ENCODE measurements around the gene ZNF488. TPM values are rescaled to one million over a fixed set of nuclear protein-coding genes. Genes with fewer than 3 reads are reported as not detected.

ZNF488 gene
- total RNA-seq, 6 experiments from 2014 or later = 0.05 to 0.07 (median 0.07) TPM; not detected in 3

DNA sequence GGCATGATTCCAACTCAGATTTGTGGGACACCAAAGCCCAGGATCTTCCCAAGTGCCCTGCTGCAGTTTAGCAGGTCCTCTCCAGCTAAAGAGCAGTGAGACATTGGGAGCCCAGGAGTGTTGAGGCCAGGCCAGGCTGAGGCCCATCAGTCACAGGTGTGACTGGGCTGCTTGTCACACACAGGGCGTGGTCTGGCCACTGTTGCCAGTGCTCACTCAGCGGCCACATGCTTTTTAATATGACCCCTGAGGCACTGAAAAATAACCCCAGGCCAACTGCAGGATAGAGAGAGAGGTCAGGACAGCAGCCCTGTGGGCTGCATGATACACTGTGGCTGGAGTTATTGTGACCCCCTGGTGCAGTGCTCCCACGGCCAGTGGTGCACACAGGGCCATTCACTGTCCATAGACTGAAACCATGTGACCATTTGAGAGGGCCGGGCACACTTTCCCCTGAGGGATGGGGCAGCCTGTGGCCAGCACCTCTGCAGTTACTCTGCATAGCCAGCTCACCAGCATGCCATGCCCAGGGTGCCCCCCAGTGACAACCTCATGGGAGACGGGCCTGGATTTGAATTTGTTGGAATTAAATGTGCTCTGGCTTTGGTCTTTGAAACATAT is 57.7 kb downstream of the ZNF488 start:
- no peaks in the 10 kb centered on the region for H3K36me3 Mint-ChIP-seq (ENCODE audit: low read depth)
- no peak overlapping the region for H3K27ac Mint-ChIP-seq
- H3K9me3 Mint-ChIP-seq = no peaks in the 10 kb centered on the region
- DNase-seq = no peak
- H3K27me3 Mint-ChIP-seq (ENCODE audit: insufficient read depth) = peaks cover 26% of the 10 kb centered on the region
- TF ChIP-seq, protein P1, sequence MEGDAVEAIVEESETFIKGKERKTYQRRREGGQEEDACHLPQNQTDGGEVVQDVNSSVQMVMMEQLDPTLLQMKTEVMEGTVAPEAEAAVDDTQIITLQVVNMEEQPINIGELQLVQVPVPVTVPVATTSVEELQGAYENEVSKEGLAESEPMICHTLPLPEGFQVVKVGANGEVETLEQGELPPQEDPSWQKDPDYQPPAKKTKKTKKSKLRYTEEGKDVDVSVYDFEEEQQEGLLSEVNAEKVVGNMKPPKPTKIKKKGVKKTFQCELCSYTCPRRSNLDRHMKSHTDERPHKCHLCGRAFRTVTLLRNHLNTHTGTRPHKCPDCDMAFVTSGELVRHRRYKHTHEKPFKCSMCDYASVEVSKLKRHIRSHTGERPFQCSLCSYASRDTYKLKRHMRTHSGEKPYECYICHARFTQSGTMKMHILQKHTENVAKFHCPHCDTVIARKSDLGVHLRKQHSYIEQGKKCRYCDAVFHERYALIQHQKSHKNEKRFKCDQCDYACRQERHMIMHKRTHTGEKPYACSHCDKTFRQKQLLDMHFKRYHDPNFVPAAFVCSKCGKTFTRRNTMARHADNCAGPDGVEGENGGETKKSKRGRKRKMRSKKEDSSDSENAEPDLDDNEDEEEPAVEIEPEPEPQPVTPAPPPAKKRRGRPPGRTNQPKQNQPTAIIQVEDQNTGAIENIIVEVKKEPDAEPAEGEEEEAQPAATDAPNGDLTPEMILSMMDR (IDR thresholded peaks at IDR 0.05) = no peak
- no peaks in the 10 kb centered on the region for H3K4me1 Mint-ChIP-seq (ENCODE audit: low read depth)
- H3K4me3 Mint-ChIP-seq = no peak overlapping the region

DNA sequence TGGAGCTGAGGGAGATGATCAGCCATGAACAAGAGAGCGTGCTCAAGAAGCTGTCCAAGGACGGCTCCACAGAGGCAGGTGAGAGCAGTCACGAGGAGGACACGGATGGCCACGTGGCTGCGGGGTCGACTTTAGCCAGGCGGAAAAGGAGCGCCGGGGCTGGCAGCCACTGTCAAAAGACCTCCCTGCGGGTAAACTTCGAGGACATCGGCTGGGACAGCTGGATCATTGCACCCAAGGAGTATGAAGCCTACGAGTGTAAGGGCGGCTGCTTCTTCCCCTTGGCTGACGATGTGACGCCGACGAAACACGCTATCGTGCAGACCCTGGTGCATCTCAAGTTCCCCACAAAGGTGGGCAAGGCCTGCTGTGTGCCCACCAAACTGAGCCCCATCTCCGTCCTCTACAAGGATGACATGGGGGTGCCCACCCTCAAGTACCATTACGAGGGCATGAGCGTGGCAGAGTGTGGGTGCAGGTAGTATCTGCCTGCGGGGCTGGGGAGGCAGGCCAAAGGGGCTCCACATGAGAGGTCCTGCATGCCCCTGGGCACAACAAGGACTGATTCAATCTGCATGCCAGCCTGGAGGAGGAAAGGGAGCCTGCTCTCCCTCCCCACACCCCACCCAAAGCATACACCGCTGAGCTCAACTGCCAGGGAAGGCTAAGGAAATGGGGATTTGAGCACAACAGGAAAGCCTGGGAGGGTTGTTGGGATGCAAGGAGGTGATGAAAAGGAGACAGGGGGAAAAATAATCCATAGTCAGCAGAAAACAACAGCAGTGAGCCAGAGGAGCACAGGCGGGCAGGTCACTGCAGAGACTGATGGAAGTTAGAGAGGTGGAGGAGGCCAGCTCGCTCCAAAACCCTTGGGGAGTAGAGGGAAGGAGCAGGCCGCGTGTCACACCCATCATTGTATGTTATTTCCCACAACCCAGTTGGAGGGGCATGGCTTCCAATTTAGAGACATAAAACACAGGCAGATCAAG is 58.5 kb downstream of the ZNF488 start:
- DNase-seq = no peak
- TF ChIP-seq, protein P1 (IDR thresholded peaks at IDR 0.05) = no peak
- no peak overlapping the region for H3K4me3 Mint-ChIP-seq
- H3K4me1 Mint-ChIP-seq (ENCODE audit: low read depth) = no peaks in the 10 kb centered on the region
- H3K27me3 Mint-ChIP-seq (ENCODE audit: insufficient read depth) = peaks cover 29% of the 10 kb centered on the region
- no peaks in the 10 kb centered on the region for H3K36me3 Mint-ChIP-seq (ENCODE audit: low read depth)
- no peaks in the 10 kb centered on the region for H3K9me3 Mint-ChIP-seq
- no peak overlapping the region for H3K27ac Mint-ChIP-seq

DNA sequence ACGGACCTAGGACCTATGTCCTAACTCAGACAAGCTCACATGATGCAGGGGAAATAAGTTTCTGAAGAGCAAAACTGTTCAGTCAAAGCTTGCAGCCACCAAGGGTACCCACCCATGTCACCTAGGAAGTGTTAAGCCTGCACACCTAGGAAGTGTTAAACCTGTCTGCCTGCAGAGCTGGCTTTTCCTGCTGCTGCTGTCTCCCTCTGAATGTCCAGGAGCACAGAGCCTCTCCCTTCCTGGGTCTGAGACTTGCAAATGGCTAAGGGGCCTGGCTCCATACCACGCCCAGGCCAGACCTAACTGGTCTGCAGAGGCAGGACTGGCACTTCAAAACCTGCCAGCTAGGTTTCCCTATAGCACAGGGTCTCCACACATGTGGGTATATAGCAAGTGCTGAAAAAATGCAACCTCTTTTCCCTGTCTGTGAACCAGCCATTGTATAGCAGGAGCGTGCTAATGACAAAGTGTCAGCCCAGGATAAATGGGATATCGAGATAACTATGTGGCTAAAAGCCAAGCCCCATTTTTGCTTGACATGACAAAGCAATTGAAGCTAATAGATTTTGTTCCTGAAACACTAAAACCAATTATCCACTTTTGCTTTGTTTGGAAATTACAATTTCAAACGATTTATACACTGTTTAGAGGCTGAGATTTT is 60.3 kb downstream of the ZNF488 start:
- H3K4me3 Mint-ChIP-seq = no peak overlapping the region
- H3K36me3 Mint-ChIP-seq (ENCODE audit: low read depth) = no peaks in the 10 kb centered on the region
- no peak for DNase-seq
- H3K4me1 Mint-ChIP-seq (ENCODE audit: low read depth) = no peaks in the 10 kb centered on the region
- peaks cover 39% of the 10 kb centered on the region for H3K27me3 Mint-ChIP-seq (ENCODE audit: insufficient read depth)
- H3K27ac Mint-ChIP-seq = no peak overlapping the region
- H3K9me3 Mint-ChIP-seq = no peaks in the 10 kb centered on the region
- TF ChIP-seq, protein P1 (IDR thresholded peaks at IDR 0.05) = no peak

DNA sequence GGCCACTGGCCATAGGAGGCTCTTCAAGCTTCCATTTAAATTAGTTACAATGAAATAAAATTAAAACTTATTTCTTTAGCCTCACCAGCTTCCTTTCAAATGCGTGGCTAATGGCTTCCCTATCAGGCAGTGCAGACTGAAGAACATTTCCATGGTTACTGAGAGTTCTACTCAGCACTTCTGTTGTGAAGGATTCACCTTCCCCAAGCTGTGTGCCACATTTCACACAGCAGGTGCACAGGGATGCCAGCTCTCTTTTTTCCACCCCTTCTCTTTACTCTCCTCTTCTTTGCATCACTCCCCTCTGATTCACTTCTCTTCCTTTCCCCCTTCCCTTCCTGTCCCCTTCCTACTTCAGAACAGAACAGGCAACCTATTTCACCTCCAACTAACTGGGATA is 61.0 kb downstream of the ZNF488 start:
- TF ChIP-seq, protein P1 (IDR thresholded peaks at IDR 0.05) = no peak
- Mint-ChIP-seq H3K4me1 (ENCODE audit: low read depth) (no peaks in the 10 kb centered on the region), H3K27ac (no peak overlapping the region), H3K36me3 (ENCODE audit: low read depth) (no peaks in the 10 kb centered on the region), H3K27me3 (ENCODE audit: insufficient read depth) (peaks cover 42% of the 10 kb centered on the region), H3K9me3 (no peaks in the 10 kb centered on the region), H3K4me3 (no peak overlapping the region)
- no peak for DNase-seq

DNA sequence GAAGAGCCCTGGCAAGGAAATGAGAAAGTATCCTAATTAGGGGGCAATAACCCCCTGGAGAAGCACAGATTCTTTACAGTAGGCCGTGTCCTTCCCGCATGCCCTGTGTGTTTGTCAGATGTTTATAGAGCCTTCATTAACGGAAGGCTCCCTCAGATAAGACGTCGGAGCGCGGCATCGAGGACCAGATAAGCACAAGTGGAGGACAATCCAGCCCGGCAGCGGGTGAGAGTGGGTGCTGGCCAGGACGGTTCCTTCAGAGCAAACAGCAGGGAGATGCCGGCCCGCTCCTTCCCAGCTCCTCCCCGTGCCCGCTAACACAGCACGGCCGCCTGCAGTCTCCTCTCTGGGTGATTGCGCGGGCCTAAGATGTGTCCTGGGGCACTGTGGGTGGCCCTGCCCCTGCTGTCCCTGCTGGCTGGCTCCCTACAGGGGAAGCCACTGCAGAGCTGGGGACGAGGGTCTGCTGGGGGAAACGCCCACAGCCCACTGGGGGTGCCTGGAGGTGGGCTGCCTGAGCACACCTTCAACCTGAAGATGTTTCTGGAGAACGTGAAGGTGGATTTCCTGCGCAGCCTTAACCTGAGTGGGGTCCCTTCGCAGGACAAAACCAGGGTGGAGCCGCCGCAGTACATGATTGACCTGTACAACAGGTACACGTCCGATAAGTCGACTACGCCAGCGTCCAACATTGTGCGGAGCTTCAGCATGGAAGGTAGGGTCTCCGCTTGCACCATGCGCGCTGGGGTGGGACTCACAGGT is 61.6 kb downstream of the ZNF488 start, which contains the start of gene GDF2:
TSS of gene GDF2 (plus strand) at position 155 of the 762 bp plus-strand sequence. CDS start at position 370, 215 bp downstream.
- H3K4me3 Mint-ChIP-seq = no peak within 1 kb of the TSS
- peaks cover 43% of the 10 kb centered on the region for H3K27me3 Mint-ChIP-seq (ENCODE audit: insufficient read depth)
- DNase-seq = no peak
- H3K27ac Mint-ChIP-seq = no peak within 1 kb of the TSS
- no peaks in the 10 kb centered on the region for H3K9me3 Mint-ChIP-seq
- TF ChIP-seq, protein P1 (IDR thresholded peaks at IDR 0.05) = no peak
- no peaks in the 10 kb centered on the region for H3K36me3 Mint-ChIP-seq (ENCODE audit: low read depth)
- H3K4me1 Mint-ChIP-seq (ENCODE audit: low read depth) = no peaks in the 10 kb centered on the region
